ENCODE results near the gene ANKRD18B.
A peak's percentile ranks its signal among the peaks of the same experiment; 100 is the strongest.
"Not testable (repeated sequence)": the region's sequence is repeated elsewhere in the genome, so short reads cannot be mapped to it uniquely, and the experiment has no call there.

ANKRD18B gene

GRCh38 chr9:33515342-33515995 lies 8.6 kb upstream of the ANKRD18B start:
- H4K20me1 ChIP-seq (ENCODE audit: insufficient read depth, low read length); H3K9me2 ChIP-seq (replicated peaks; ENCODE audit: insufficient read depth, low read length); H3K79me2 ChIP-seq (ENCODE audit: low read length); H3K4me1 ChIP-seq (ENCODE audit: low read length); H3K4me2 ChIP-seq (ENCODE audit: low read depth, low read length); H2AFZ ChIP-seq (ENCODE audit: low read length); DNase-seq; H3K27ac ChIP-seq (ENCODE audit: low read length); H3K36me3 ChIP-seq (replicated peaks; ENCODE audit: insufficient read depth, low read length); H3K27me3 ChIP-seq (replicated peaks; ENCODE audit: insufficient read depth, low read length); H3K9me3 ChIP-seq (replicated peaks; ENCODE audit: insufficient read depth, low read length); H3K9ac ChIP-seq (ENCODE audit: low read length); H3F3A ChIP-seq (ENCODE audit: insufficient read depth, low read length); H3K4me3 ChIP-seq (ENCODE audit: low read length): not testable (repeated sequence)

- not testable (repeated sequence) for H3K27ac ChIP-seq (ENCODE audit: low read length); H4K20me1 ChIP-seq (ENCODE audit: insufficient read depth, low read length); H3K79me2 ChIP-seq (ENCODE audit: low read length); H3K9me3 ChIP-seq (replicated peaks; ENCODE audit: insufficient read depth, low read length); H3K36me3 ChIP-seq (replicated peaks; ENCODE audit: insufficient read depth, low read length); H3K4me3 ChIP-seq (ENCODE audit: low read length); H3K9ac ChIP-seq (ENCODE audit: low read length); H3K4me2 ChIP-seq (ENCODE audit: low read depth, low read length); H2AFZ ChIP-seq (ENCODE audit: low read length); H3F3A ChIP-seq (ENCODE audit: insufficient read depth, low read length); H3K27me3 ChIP-seq (replicated peaks; ENCODE audit: insufficient read depth, low read length); DNase-seq; H3K9me2 ChIP-seq (replicated peaks; ENCODE audit: insufficient read depth, low read length); H3K4me1 ChIP-seq (ENCODE audit: low read length)
Observed at GRCh38 chr9:33516397-33516796, 7.7 kb upstream of the ANKRD18B start.

DNA sequence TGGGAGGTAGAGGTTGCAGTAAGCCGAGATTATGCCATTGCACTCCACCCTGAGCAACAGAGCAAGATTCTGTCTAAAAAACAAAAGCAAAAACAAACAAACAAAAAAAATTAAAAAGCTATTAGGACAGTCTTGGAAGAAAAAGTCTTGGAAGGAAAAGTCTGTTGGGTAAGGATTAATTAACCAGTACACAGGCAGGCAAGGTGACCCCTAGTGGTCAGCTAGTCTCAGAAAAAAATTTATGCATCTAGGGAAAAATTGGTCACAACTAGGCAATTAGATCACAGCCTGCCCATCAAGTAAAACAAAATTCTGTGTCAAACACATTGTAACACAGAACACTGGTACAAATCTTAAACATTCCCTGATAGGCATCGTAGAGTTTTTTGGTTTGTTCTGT lies 6.7 kb upstream of the ANKRD18B start:
- TF ChIP-seq, protein P1, sequence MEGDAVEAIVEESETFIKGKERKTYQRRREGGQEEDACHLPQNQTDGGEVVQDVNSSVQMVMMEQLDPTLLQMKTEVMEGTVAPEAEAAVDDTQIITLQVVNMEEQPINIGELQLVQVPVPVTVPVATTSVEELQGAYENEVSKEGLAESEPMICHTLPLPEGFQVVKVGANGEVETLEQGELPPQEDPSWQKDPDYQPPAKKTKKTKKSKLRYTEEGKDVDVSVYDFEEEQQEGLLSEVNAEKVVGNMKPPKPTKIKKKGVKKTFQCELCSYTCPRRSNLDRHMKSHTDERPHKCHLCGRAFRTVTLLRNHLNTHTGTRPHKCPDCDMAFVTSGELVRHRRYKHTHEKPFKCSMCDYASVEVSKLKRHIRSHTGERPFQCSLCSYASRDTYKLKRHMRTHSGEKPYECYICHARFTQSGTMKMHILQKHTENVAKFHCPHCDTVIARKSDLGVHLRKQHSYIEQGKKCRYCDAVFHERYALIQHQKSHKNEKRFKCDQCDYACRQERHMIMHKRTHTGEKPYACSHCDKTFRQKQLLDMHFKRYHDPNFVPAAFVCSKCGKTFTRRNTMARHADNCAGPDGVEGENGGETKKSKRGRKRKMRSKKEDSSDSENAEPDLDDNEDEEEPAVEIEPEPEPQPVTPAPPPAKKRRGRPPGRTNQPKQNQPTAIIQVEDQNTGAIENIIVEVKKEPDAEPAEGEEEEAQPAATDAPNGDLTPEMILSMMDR (IDR thresholded peaks at IDR 0.05; ENCODE audit: low read length) = peak; percentile 59
- TF ChIP-seq EZH2phosphoT487 (IDR thresholded peaks at IDR 0.05; ENCODE audit: low read length) = no peak
- TF ChIP-seq EZH2 (optimal IDR thresholded peaks at IDR 0.05; ENCODE audit: low read depth, low read length) = no peak
- H3K4me3 ChIP-seq (ENCODE audit: low read length) = no peak overlapping the region
- H3K27me3 ChIP-seq (replicated peaks; ENCODE audit: insufficient read depth, low read length) = no peaks in the 10 kb centered on the region
- peak; percentile 54 for DNase-seq
- H2AFZ ChIP-seq (ENCODE audit: low read length) = no peak overlapping the region
- H3K4me1 ChIP-seq (ENCODE audit: low read length) = no peaks in the 10 kb centered on the region
- no peaks in the 10 kb centered on the region for H3F3A ChIP-seq (ENCODE audit: insufficient read depth, low read length)
- H3K27ac ChIP-seq (ENCODE audit: low read length) = no peak overlapping the region
- no peaks in the 10 kb centered on the region for H4K20me1 ChIP-seq (ENCODE audit: insufficient read depth, low read length)
- no peaks in the 10 kb centered on the region for H3K79me2 ChIP-seq (ENCODE audit: low read length)
- no peaks in the 10 kb centered on the region for H3K36me3 ChIP-seq (replicated peaks; ENCODE audit: insufficient read depth, low read length)
- H3K4me2 ChIP-seq (ENCODE audit: low read depth, low read length) = no peak overlapping the region
- no peak overlapping the region for H3K9ac ChIP-seq (ENCODE audit: low read length)
- H3K9me3 ChIP-seq (replicated peaks; ENCODE audit: insufficient read depth, low read length) = no peaks in the 10 kb centered on the region
- H3K9me2 ChIP-seq (replicated peaks; ENCODE audit: insufficient read depth, low read length) = no peaks in the 10 kb centered on the region

DNA sequence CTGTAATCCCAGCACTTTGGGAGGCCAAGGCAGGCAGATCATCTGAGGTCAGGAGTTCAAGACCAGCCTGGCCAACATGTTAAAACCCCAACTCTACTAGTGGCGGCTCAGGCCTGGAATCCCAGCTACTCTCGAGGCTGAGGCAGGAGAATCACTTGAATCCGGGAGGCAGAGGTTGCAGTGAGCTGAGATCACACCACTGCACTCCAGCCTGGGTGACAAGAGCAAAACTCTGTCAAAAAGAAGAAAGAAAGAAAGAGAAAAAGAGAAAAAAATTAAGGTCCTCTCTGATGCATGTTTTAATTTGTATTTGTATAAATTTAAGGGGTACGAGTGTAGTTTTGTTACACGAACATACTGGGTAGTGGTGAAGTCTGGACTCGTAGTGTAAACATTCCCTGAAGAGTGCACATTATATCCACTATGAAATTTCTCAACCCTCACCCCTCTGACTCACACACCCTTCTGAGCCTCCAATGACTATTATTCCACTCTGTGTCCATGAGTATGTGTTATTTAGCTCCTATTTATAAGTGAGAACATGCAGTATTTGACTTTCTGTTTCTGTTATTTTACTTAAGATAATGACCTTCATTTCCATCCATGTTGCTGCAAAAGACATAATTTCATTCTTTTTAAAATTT lies 6.0 kb upstream of the ANKRD18B start:
- H2AFZ ChIP-seq (ENCODE audit: low read length); H3K4me1 ChIP-seq (ENCODE audit: low read length); H3K79me2 ChIP-seq (ENCODE audit: low read length); H3K9me2 ChIP-seq (replicated peaks; ENCODE audit: insufficient read depth, low read length); H3K4me2 ChIP-seq (ENCODE audit: low read depth, low read length); H3K9ac ChIP-seq (ENCODE audit: low read length); H3K9me3 ChIP-seq (replicated peaks; ENCODE audit: insufficient read depth, low read length); H3K36me3 ChIP-seq (replicated peaks; ENCODE audit: insufficient read depth, low read length); H4K20me1 ChIP-seq (ENCODE audit: insufficient read depth, low read length); H3F3A ChIP-seq (ENCODE audit: insufficient read depth, low read length); H3K4me3 ChIP-seq (ENCODE audit: low read length); H3K27ac ChIP-seq (ENCODE audit: low read length); H3K27me3 ChIP-seq (replicated peaks; ENCODE audit: insufficient read depth, low read length); DNase-seq: not testable (repeated sequence)

DNA sequence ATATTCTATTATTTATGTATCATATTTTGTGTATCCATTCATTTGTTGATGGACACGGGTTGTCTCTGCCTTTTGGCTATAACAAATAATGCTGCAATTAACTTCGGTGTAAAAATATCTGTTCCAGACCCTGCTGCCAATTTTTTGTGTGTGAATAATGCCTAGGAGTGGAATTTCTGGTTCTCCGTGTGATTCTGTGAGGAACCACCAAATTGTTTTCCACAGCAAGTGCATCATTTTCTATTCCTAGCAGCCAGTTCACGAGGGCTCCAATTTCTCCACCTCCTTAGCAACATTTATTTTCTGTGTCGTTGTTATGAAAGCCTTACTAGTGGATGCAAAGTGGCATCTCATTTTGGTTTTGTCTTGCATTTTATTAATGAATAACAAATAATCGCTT lies 2.2 kb upstream of the ANKRD18B start:
- H3K9me2 ChIP-seq (replicated peaks; ENCODE audit: insufficient read depth, low read length); H3K9ac ChIP-seq (ENCODE audit: low read length); H3K79me2 ChIP-seq (ENCODE audit: low read length); H3F3A ChIP-seq (ENCODE audit: insufficient read depth, low read length); DNase-seq; H3K9me3 ChIP-seq (replicated peaks; ENCODE audit: insufficient read depth, low read length); H3K27ac ChIP-seq (ENCODE audit: low read length); H3K4me3 ChIP-seq (ENCODE audit: low read length); H3K4me2 ChIP-seq (ENCODE audit: low read depth, low read length); H3K36me3 ChIP-seq (replicated peaks; ENCODE audit: insufficient read depth, low read length); H3K27me3 ChIP-seq (replicated peaks; ENCODE audit: insufficient read depth, low read length); H3K4me1 ChIP-seq (ENCODE audit: low read length); H2AFZ ChIP-seq (ENCODE audit: low read length); H4K20me1 ChIP-seq (ENCODE audit: insufficient read depth, low read length): not testable (repeated sequence)
